Measurements from ENCODE around the gene SLC25A48.

Gene SLC25A48

DNA sequence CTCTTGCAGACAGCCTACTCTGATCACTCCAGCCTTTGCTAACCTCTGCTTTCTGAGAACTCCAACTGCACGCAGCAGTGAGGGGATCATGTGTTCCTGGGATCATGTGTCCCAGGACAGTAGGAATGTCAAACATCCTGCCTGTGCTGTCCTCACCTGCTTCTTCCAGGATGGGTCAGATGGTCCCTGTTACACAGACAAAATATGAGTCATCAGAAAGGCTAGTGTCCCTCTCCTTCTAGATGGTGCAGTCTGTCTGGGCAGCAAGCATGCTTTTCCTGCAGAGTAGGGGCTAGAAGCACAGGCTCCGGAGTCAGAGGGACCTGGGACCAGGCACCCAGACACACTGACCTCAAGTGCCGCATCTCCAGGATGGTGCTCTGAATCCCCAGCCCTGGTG, 20.1 kb upstream of the SLC25A48 start:
- TF ChIP-seq, protein P1, sequence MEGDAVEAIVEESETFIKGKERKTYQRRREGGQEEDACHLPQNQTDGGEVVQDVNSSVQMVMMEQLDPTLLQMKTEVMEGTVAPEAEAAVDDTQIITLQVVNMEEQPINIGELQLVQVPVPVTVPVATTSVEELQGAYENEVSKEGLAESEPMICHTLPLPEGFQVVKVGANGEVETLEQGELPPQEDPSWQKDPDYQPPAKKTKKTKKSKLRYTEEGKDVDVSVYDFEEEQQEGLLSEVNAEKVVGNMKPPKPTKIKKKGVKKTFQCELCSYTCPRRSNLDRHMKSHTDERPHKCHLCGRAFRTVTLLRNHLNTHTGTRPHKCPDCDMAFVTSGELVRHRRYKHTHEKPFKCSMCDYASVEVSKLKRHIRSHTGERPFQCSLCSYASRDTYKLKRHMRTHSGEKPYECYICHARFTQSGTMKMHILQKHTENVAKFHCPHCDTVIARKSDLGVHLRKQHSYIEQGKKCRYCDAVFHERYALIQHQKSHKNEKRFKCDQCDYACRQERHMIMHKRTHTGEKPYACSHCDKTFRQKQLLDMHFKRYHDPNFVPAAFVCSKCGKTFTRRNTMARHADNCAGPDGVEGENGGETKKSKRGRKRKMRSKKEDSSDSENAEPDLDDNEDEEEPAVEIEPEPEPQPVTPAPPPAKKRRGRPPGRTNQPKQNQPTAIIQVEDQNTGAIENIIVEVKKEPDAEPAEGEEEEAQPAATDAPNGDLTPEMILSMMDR (IDR thresholded peaks at IDR 0.05; ENCODE audit: low read depth, low read length) = no peak
- Histone ChIP-seq H3K9me3 (no peaks in the 10 kb centered on the region), H3K4me1 (no peaks in the 10 kb centered on the region), H3K4me3 (ENCODE audit: low read depth, low read length) (no peak overlapping the region), H3K27me3 (no peaks in the 10 kb centered on the region), H3K36me3 (no peaks in the 10 kb centered on the region)
- DNase-seq = no peak

DNA sequence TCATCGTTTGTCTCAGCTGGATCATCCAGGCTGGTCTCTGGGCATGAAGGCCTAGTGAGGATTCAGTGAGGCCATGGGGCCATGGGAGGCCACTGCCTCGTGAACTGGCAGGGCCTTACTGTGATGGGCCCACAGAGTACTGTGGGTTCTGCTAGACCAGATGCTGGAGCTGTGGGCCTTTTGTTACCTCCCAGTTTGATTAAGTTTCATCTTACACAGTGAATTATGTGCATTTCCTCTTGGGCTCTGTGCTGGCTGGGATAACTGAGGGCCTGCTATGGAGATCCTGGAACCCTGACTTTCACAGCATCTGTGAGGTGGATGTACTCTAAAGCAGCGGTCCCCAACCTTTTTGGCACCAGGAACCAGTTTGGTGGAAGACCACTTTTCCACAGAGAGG, 19.7 kb upstream of the SLC25A48 start:
- DNase-seq = no peak
- Histone ChIP-seq H3K4me1 (no peaks in the 10 kb centered on the region), H3K27me3 (no peaks in the 10 kb centered on the region), H3K4me3 (ENCODE audit: low read depth, low read length) (no peak overlapping the region), H3K36me3 (no peaks in the 10 kb centered on the region), H3K9me3 (no peaks in the 10 kb centered on the region)
- TF ChIP-seq, protein P1 (IDR thresholded peaks at IDR 0.05; ENCODE audit: low read depth, low read length) = no peak

DNA sequence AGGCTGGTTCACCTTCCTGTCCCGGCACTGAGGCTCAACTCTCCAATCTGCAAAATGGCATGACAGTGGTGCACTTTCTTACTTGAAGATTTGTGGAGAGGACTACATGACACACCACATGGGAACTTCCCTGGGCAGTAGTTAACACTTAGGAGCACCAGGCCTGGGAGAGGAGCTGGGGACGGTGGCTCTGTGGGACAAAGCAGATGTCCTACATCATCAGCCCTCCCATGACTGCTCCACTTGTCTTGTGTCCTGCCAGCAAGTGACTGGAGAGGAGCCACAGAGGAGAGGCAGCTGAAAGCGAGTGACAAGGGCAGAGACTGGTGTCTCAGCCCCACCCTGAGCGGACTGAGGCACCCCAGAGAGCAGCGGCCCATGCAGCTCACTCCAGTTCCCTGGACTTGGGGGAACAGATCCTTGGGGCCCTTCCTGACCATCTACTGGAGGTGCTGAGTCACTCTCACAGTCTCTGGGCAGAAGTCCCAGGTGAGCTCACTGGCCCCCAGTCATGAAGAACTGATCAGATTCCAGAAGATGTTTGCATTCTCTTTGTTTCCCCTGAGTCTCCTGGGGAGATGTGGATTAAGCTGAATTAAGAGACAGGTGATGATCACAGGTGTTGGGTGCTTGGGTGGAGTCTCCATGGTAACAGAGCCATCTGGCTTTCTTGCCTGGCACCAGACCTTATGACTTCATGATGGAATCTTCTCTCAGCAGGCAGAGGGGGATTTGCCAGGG, 13.2 kb upstream of the SLC25A48 start:
- no peak for DNase-seq

GRCh38 chr5:135821802-135822201, 12.7 kb upstream of the SLC25A48 start:
- no peak for DNase-seq
- H3K9me3 ChIP-seq = no peaks in the 10 kb centered on the region
- H3K27me3 ChIP-seq = no peaks in the 10 kb centered on the region
- no peak overlapping the region for H3K4me3 ChIP-seq (ENCODE audit: low read depth, low read length)
- H3K4me1 ChIP-seq = no peaks in the 10 kb centered on the region
- H3K36me3 ChIP-seq = no peaks in the 10 kb centered on the region
- TF ChIP-seq, protein P1 (IDR thresholded peaks at IDR 0.05; ENCODE audit: low read depth, low read length) = no peak

More for the DNA sequence above, 13.2 kb upstream of the SLC25A48 start:
- Histone ChIP-seq H3K36me3 (no peaks in the 10 kb centered on the region), H3K27me3 (no peaks in the 10 kb centered on the region), H3K4me3 (ENCODE audit: low read depth, low read length) (no peak overlapping the region), H3K4me1 (no peaks in the 10 kb centered on the region), H3K9me3 (no peaks in the 10 kb centered on the region)
- TF ChIP-seq, protein P1 (IDR thresholded peaks at IDR 0.05; ENCODE audit: low read depth, low read length) = no peak

DNA sequence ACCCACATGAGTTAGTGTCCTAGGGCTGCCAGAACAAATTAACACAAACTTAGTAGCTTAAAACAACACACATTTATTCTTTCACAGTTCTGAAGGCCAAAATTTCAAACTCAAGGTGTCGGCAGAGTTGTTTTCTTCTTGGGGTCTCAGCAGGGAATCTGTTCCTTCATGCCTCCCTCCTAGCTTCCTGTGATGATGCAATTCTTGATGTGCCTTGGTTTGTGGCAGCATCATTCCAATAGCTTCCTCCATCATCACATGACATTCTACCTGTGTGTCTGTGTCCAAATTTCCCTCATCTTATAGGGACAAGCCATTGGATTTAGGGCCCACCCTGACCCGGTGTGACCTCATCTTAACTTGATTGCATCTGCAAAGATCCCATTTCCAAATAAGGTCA, 12.2 kb upstream of the SLC25A48 start:
- Histone ChIP-seq H3K4me1 (no peaks in the 10 kb centered on the region), H3K4me3 (ENCODE audit: low read depth, low read length) (no peak overlapping the region), H3K9me3 (no peaks in the 10 kb centered on the region), H3K36me3 (no peaks in the 10 kb centered on the region), H3K27me3 (no peaks in the 10 kb centered on the region)
- DNase-seq = no peak
- TF ChIP-seq, protein P1 (IDR thresholded peaks at IDR 0.05; ENCODE audit: low read depth, low read length) = no peak

DNA sequence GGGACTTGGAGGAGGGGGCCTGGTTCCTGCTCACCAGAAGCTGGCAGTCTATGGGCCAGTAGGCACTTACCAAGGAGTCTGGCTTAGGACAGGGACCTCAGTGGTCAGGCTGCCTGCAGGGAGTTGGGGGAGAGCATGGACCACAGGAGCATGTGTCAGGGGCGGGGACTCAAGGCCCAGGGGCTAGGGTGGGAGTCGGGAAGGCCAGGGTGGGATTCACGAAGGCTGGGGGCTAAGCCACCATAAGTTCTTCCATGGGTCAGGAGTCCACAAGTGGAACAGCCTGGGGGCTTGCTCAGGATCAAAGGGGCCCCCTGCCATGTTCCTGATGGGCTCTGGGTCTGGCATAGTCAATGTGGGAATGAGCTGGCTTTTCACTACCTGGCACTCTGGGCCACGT, 11.5 kb upstream of the SLC25A48 start:
- DNase-seq = no peak
- no peak overlapping the region for H3K4me3 ChIP-seq (ENCODE audit: low read depth, low read length)
- no peaks in the 10 kb centered on the region for H3K4me1 ChIP-seq
- no peaks in the 10 kb centered on the region for H3K36me3 ChIP-seq
- H3K9me3 ChIP-seq = no peaks in the 10 kb centered on the region
- H3K27me3 ChIP-seq = no peaks in the 10 kb centered on the region
- TF ChIP-seq, protein P1 (IDR thresholded peaks at IDR 0.05; ENCODE audit: low read depth, low read length) = no peak

Measured in BE2C (cell line).